OCI-LY1 (cell line): ENCODE measurements around the gene ZNF441.

ENCODE experiments used
- H2AFZ ChIP-seq: fragments of 200-600 bp; sonication (generic), shearing (Covaris generic); 2 replicates; pipeline ENCODE4 v1.6.0; 2014; ENCODE audit warnings: antibody characterized with exemption, mild to moderate bottlenecking, low read length
- H3F3A ChIP-seq: fragments of 200-600 bp; sonication (generic), shearing (Covaris generic); 2 replicates; pipeline ENCODE4 v1.6.0; 2014; ENCODE audit warnings: mild to moderate bottlenecking, antibody characterized with exemption, low read length, moderate library complexity; ENCODE audit not compliant: insufficient read depth
- H3K27ac ChIP-seq: fragments of 200-600 bp; sonication (generic); 2 replicates; pipeline ENCODE4 v1.5.1; 2014; ENCODE audit warnings: low read length, mixed run types, mild to moderate bottlenecking, low read depth; ENCODE audit not compliant: poor library complexity, severe bottlenecking
- H3K27me3 ChIP-seq: fragments of 200-600 bp; sonication (generic); 2 replicates; pipeline ENCODE4 v1.6.0; 2014; ENCODE audit warnings: antibody characterized with exemption, mild to moderate bottlenecking, low read length, moderate library complexity; ENCODE audit not compliant: insufficient read depth
- H3K36me3 ChIP-seq: fragments of 200-600 bp; sonication (generic); 2 replicates; pipeline ENCODE4 v1.6.1; 2014; ENCODE audit warnings: mild to moderate bottlenecking, antibody characterized with exemption, low read length, moderate library complexity, mixed read lengths; ENCODE audit not compliant: insufficient read depth
- H3K4me1 ChIP-seq: fragments of 200-600 bp; sonication (generic); 2 replicates; pipeline ENCODE4 v1.5.1; 2014; ENCODE audit warnings: mild to moderate bottlenecking, low read length, moderate library complexity; ENCODE audit not compliant: insufficient read depth, severe bottlenecking
- H3K4me2 ChIP-seq: fragments of 200-600 bp; sonication (generic), shearing (Covaris generic); 2 replicates; pipeline ENCODE4 v1.6.1; 2014; ENCODE audit warnings: low read length
- H3K4me3 ChIP-seq: fragments of 200-600 bp; sonication (generic); 2 replicates; pipeline ENCODE4 v1.5.1; 2014; ENCODE audit warnings: low read length, low read depth, mild to moderate bottlenecking, mixed read lengths; ENCODE audit not compliant: poor library complexity, severe bottlenecking
- H3K79me2 ChIP-seq: fragments of 200-600 bp; shearing (Covaris generic); 2 replicates; pipeline ENCODE4 v1.6.1; 2016; ENCODE audit warnings: mixed run types, low read length, mixed read lengths; ENCODE audit not compliant: insufficient read depth
- H3K9ac ChIP-seq: fragments of 200-600 bp; sonication (generic), shearing (Covaris generic); 2 replicates; pipeline ENCODE4 v1.6.1; 2014; ENCODE audit warnings: mild to moderate bottlenecking, low read length, mixed read lengths
- H3K9me2 ChIP-seq: fragments of 200-600 bp; sonication (generic), shearing (Covaris generic); 2 replicates; pipeline ENCODE4 v1.6.1; 2014; ENCODE audit warnings: low read depth, mild to moderate bottlenecking, low read length, mixed read lengths
- H3K9me3 ChIP-seq: fragments of 200-600 bp; shearing (Covaris generic); 2 replicates; pipeline ENCODE4 v1.6.1; 2014; ENCODE audit warnings: low read length, mixed read lengths
- H4K20me1 ChIP-seq: fragments of 200-600 bp; sonication (generic), shearing (Covaris generic); 2 replicates; pipeline ENCODE4 v1.6.0; 2016; ENCODE audit warnings: mild to moderate bottlenecking, low read length; ENCODE audit not compliant: insufficient read depth
- EZH2 ChIP-seq: fragments of 200-600 bp; sonication (generic), shearing (Covaris generic); IDR thresholded peaks from 2 replicates; pipeline ENCODE4 v1.8.0; 2017; ENCODE audit warnings: borderline replicate concordance, mixed run types, mild to moderate bottlenecking, antibody characterized with exemption, low read length, moderate library complexity, mixed read lengths
- TF ChIP-seq, protein P1 (sequence below): fragments of 200-600 bp; sonication (generic), shearing (Covaris generic); IDR thresholded peaks from 2 replicates; pipeline ENCODE4 v1.5.1; 2017; ENCODE audit warnings: mild to moderate bottlenecking, antibody characterized with exemption, low read length, moderate library complexity, mixed read lengths

The ZNF441 gene

DNA sequence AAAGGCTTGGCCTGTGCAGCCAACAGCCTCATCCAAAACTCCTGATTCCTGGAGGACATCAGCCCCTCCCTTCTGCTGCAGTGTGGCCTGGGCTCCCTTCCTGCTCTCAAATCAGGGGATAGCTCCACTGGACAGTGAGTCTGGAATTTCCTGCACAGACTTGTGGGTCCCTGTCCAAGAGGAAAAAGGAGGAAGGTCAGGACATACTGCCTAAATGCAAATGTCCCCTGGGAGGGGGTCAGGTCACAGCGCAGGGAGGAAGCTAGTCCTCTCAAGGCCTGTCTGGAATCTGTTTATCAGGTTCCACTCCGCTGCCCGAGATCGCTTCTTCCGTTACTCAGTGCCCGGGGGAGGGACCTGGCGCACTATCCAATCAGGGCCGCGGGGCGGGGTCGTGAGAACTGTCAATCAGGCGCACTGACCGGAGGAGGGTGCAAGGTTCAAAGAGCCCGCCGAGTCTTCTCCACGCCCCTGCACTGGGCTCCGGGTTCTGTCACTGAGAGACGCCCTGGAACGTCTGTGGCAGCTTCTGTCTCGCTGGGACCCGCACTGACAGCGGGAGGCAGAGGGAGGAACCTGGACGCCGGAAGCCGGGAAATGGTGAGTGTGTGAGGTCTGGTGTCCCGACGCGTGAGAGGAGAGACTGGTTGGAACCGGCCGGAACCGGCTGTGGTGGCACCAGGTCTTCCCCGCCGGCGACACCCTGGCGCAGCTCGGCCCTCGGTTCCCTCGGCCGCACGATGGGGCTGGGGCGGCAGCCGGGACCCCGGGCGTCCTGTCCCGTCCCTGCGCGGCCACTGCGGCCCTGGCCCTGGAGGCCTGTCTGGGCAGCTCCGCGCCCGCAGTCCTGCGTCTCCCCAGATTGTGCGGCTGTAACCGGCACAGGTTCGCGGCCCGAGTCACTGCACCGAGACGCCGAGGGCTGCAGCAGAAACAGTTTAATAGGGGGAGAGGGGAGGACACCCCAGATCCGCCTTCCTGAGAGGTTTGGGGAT is at the start of gene ZNF441:
Gene ZNF441, plus strand, starts transcription at position 404 of the 995 bp plus-strand sequence. Its CDS starts 194 bp downstream, at position 598.
- H3K4me2 ChIP-seq = peak within 1 kb of the TSS; percentile 74

DNA sequence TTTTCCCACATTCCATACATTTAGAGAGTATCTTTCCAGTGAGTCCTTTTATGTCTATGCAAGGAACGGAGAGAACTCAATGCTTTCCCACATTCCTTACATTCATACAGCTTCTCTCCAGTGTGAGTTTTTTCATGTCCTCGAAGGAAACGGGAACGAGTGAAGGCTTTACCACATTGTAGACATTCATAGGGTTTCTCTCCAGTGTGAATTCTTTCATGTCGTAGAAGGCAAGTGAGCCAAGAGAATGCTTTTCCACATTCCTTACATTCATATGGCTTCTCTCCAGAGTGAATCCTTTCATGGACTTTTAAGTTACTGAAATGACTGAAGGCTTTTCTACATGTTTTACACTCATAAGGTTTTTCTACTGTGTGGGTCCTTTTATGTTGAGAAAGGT is 45.1 kb upstream of the ZNF441 start:
- H3K27ac ChIP-seq = no peak overlapping the region
- peaks cover 37% of the 10 kb centered on the region for H3K36me3 ChIP-seq

More for the DNA sequence above, at the start of gene ZNF441:
- peaks cover 12% of the 10 kb centered on the region for H3K9me3 ChIP-seq
- no peaks in the 10 kb centered on the region for H3K79me2 ChIP-seq
- peak within 1 kb of the TSS; percentile 87 for H3K9ac ChIP-seq
- H3K27me3 ChIP-seq = no peaks in the 10 kb centered on the region
- H3K4me3 ChIP-seq = peak within 1 kb of the TSS; percentile 95
- peak within 1 kb of the TSS; percentile 70 for H3K27ac ChIP-seq
- no peaks in the 10 kb centered on the region for H4K20me1 ChIP-seq
- TF ChIP-seq EZH2 = no peak
- TF ChIP-seq, protein P1, sequence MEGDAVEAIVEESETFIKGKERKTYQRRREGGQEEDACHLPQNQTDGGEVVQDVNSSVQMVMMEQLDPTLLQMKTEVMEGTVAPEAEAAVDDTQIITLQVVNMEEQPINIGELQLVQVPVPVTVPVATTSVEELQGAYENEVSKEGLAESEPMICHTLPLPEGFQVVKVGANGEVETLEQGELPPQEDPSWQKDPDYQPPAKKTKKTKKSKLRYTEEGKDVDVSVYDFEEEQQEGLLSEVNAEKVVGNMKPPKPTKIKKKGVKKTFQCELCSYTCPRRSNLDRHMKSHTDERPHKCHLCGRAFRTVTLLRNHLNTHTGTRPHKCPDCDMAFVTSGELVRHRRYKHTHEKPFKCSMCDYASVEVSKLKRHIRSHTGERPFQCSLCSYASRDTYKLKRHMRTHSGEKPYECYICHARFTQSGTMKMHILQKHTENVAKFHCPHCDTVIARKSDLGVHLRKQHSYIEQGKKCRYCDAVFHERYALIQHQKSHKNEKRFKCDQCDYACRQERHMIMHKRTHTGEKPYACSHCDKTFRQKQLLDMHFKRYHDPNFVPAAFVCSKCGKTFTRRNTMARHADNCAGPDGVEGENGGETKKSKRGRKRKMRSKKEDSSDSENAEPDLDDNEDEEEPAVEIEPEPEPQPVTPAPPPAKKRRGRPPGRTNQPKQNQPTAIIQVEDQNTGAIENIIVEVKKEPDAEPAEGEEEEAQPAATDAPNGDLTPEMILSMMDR = no peak
- H3K4me1 ChIP-seq = peaks cover 11% of the 10 kb centered on the region
- H2AFZ ChIP-seq = peak within 1 kb of the TSS; percentile 98
- peaks cover 22% of the 10 kb centered on the region for H3K36me3 ChIP-seq
- H3K9me2 ChIP-seq = no peaks in the 10 kb centered on the region
- H3F3A ChIP-seq = no peaks in the 10 kb centered on the region

GRCh38 chr19:11722414-11722813 is 44.4 kb upstream of the ZNF441 start:
- H3K9ac ChIP-seq = no peak overlapping the region
- peaks cover 36% of the 10 kb centered on the region for H3K9me3 ChIP-seq
- H3K27ac ChIP-seq = no peak overlapping the region
- no peaks in the 10 kb centered on the region for H3K79me2 ChIP-seq
- H4K20me1 ChIP-seq = no peaks in the 10 kb centered on the region
- H3K4me2 ChIP-seq = no peak overlapping the region
- no peak overlapping the region for H2AFZ ChIP-seq
- no peaks in the 10 kb centered on the region for H3K4me1 ChIP-seq
- H3K36me3 ChIP-seq = peaks cover 38% of the 10 kb centered on the region
- no peak overlapping the region for H3K4me3 ChIP-seq
- no peaks in the 10 kb centered on the region for H3K9me2 ChIP-seq
- no peak for TF ChIP-seq EZH2
- TF ChIP-seq, protein P1 = no peak
- no peaks in the 10 kb centered on the region for H3F3A ChIP-seq
- no peaks in the 10 kb centered on the region for H3K27me3 ChIP-seq

More for the DNA sequence above, 45.1 kb upstream of the ZNF441 start:
- H3K4me2 ChIP-seq = no peak overlapping the region
- peaks cover 36% of the 10 kb centered on the region for H3K9me3 ChIP-seq
- H4K20me1 ChIP-seq = no peaks in the 10 kb centered on the region
- TF ChIP-seq, protein P1 = no peak
- no peak for TF ChIP-seq EZH2
- H3K4me1 ChIP-seq = no peaks in the 10 kb centered on the region
- no peaks in the 10 kb centered on the region for H3K9me2 ChIP-seq
- no peaks in the 10 kb centered on the region for H3K27me3 ChIP-seq
- no peak overlapping the region for H3K4me3 ChIP-seq
- no peak overlapping the region for H2AFZ ChIP-seq
- no peaks in the 10 kb centered on the region for H3K79me2 ChIP-seq
- H3F3A ChIP-seq = no peaks in the 10 kb centered on the region
- no peak overlapping the region for H3K9ac ChIP-seq
